HepG2 (cell line): Measurements from ENCODE around the gene CDR2L. TPM values are rescaled to one million over a fixed set of nuclear protein-coding genes. Genes with fewer than 3 reads are reported as not detected.

Experiments
- ATRX ChIP-seq: sonication (generic); formaldehyde crosslinking; IDR thresholded peaks from 2 replicates; pipeline ENCODE4 v1.4.0; 2020; ENCODE audit warnings: missing genetic modification reagents, borderline replicate concordance
- FIP1L1 ChIP-seq: fragments of 200-400 bp; formaldehyde crosslinking; IDR thresholded peaks from 2 replicates; pipeline ENCODE4 v1.6.1; 2018; ENCODE audit warnings: low read depth, mild to moderate bottlenecking, low read length, moderate library complexity, borderline replicate concordance; ENCODE audit not compliant: insufficient read depth
- FOXA1 ChIP-seq, 2 experiments: fragments of 450-650 bp in 1 of 2; sonication (generic) in 1 of 2; formaldehyde crosslinking in 1 of 2; IDR thresholded peaks; 2 replicates each; pipeline versions ENCODE4 v1.4.0 to v1.6.1; 2016 to 2020; ENCODE audit warnings: missing genetic modification reagents in 1 of 2
- GPBP1L1 ChIP-seq: sonication (generic); formaldehyde crosslinking; IDR thresholded peaks from 2 replicates; pipeline ENCODE4 v1.5.0; 2020; ENCODE audit warnings: mild to moderate bottlenecking, missing genetic modification reagents
- HNRNPK ChIP-seq: fragments of 200-400 bp; formaldehyde crosslinking; IDR thresholded peaks from 2 replicates; pipeline ENCODE4 v1.6.1; 2018; ENCODE audit warnings: low read length, low read depth, moderate library complexity, mild to moderate bottlenecking; ENCODE audit not compliant: poor library complexity, severe bottlenecking
- HNRNPUL1 ChIP-seq: fragments of 200-400 bp; formaldehyde crosslinking; IDR thresholded peaks from 2 replicates; pipeline ENCODE4 v1.6.1; 2017; ENCODE audit warnings: low read depth, mild to moderate bottlenecking, low read length, moderate library complexity
- KDM2A ChIP-seq: sonication (generic); formaldehyde crosslinking; IDR thresholded peaks from 2 replicates; pipeline ENCODE4 v1.4.0; 2020; ENCODE audit warnings: low read depth, missing genetic modification reagents, borderline replicate concordance
- KDM4B ChIP-seq: sonication (generic); formaldehyde crosslinking; IDR thresholded peaks from 2 replicates; pipeline ENCODE4 v1.4.0; 2020; ENCODE audit warnings: missing genetic modification reagents
- KLF13 ChIP-seq: sonication (generic); formaldehyde crosslinking; IDR thresholded peaks from 2 replicates; pipeline ENCODE4 v1.4.0; 2020; ENCODE audit warnings: mild to moderate bottlenecking, missing genetic modification reagents
- MEF2D ChIP-seq: sonication (generic); formaldehyde crosslinking; IDR thresholded peaks from 2 replicates; pipeline ENCODE4 v1.5.1; 2020; ENCODE audit warnings: mild to moderate bottlenecking, missing genetic modification reagents
- NFKBIZ ChIP-seq: IDR thresholded peaks from 2 replicates; pipeline ENCODE4 v1.6.1; 2018; ENCODE audit warnings: missing genetic modification reagents, missing compliant biosample characterization
- NR2C2 ChIP-seq: sonication (generic); formaldehyde crosslinking; IDR thresholded peaks from 2 replicates; pipeline ENCODE4 v1.4.0; 2020; ENCODE audit warnings: missing genetic modification reagents, mild to moderate bottlenecking, moderate library complexity, borderline replicate concordance
- ONECUT2 ChIP-seq: sonication (generic); formaldehyde crosslinking; IDR thresholded peaks from 2 replicates; pipeline ENCODE4 v1.4.0; 2020; ENCODE audit warnings: missing genetic modification reagents
- PATZ1 ChIP-seq: sonication (generic); formaldehyde crosslinking; IDR thresholded peaks from 2 replicates; pipeline ENCODE4 v1.4.0; 2020; ENCODE audit warnings: missing genetic modification reagents
- PRPF4 ChIP-seq: fragments of 200-400 bp; formaldehyde crosslinking; IDR thresholded peaks from 2 replicates; pipeline ENCODE4 v1.6.1; 2016; ENCODE audit warnings: low read length, low read depth; ENCODE audit not compliant: poor library complexity, severe bottlenecking
- SIN3B ChIP-seq: fragments of 150-350 bp; IDR thresholded peaks from 2 replicates; pipeline ENCODE4 v1.6.1; 2014; ENCODE audit warnings: low read length
- THRA ChIP-seq: sonication (generic); formaldehyde crosslinking; IDR thresholded peaks from 2 replicates; pipeline ENCODE4 v1.4.0; 2020; ENCODE audit warnings: missing genetic modification reagents, borderline replicate concordance
- ZBTB3 ChIP-seq: sonication (generic); formaldehyde crosslinking; IDR thresholded peaks from 2 replicates; pipeline ENCODE4 v1.4.0; 2020; ENCODE audit warnings: low read depth, mild to moderate bottlenecking, moderate library complexity, missing genetic modification reagents, borderline replicate concordance
- ZFP36L2 ChIP-seq: sonication (generic); formaldehyde crosslinking; IDR thresholded peaks from 2 replicates; pipeline ENCODE4 v1.4.0; 2020; ENCODE audit warnings: missing genetic modification reagents
- ZNF367 ChIP-seq: sonication (generic); formaldehyde crosslinking; IDR thresholded peaks from 2 replicates; pipeline ENCODE4 v1.4.0; 2020; ENCODE audit warnings: missing genetic modification reagents, borderline replicate concordance
- ZNF552 ChIP-seq: sonication (generic); formaldehyde crosslinking; IDR thresholded peaks from 2 replicates; pipeline ENCODE4 v1.9.0; 2022; ENCODE audit warnings: missing genetic modification reagents, mild to moderate bottlenecking, borderline replicate concordance
- ZNF616 ChIP-seq: sonication (generic); formaldehyde crosslinking; IDR thresholded peaks from 2 replicates; pipeline ENCODE4 v1.5.0; 2020; ENCODE audit warnings: low read depth, mild to moderate bottlenecking, missing genetic modification reagents
- polyA plus RNA-seq, 8 experiments: library from polyadenylated mRNA; depleted of rRNA in 3 of 8; stranded (reverse) in 7 of 8; unstranded in 1 of 8; fragments of >200 nt; fragmentation: Illumina TruSeq in 4 of 8; extraction: Trizol in 4 of 8; gene quantifications; 2 replicates each; pipeline versions ENCODE4 v1.2.1 to v1.2.3, GENCODE V29; 2011 to 2016; ENCODE audit warnings: low read depth in 4 of 8, missing spikeins in 1 of 8, mixed read lengths in 1 of 8; ENCODE audit not compliant: insufficient read depth in 1 of 8
- total RNA-seq, 5 experiments: library from RNA; depleted of rRNA; stranded (reverse); fragments of >200 nt; fragmentation: Illumina TruSeq; extraction: Trizol; gene quantifications; 2 replicates each; pipeline ENCODE4 v1.2.3, GENCODE V29; 2016; ENCODE audit warnings: low read depth in 1 of 5
- TF ChIP-seq, protein P1 (sequence below): conservative IDR thresholded peaks from 2 replicates; pipeline ENCODE4 v1.6.1; 2018; ENCODE audit warnings: missing genetic modification reagents

Gene CDR2L
- total and polyA plus RNA-seq, 2 of the 13 experiments (the other 11 are each of a cell fraction or from before 2014, with no cell fraction given), result 1.9 to 2.1 TPM

GRCh38 chr17:74960570-74961342 is 26.7 kb upstream of the CDR2L start (continued):
- TF ChIP-seq FOXA1 (IDR thresholded peaks at IDR 0.05) (no peak), FOXA1 (CRISPR knock-in tag; IDR thresholded peaks at IDR 0.05) (peak; percentile 40; the same call in 1 of the 2 replicates), MEF2D (CRISPR knock-in tag) (no peak; the same call in none of the 2 replicates), ONECUT2 (CRISPR knock-in tag) (peak; percentile 52; the same call in 1 of the 2 replicates), ZNF616 (CRISPR knock-in tag) (0 out of 2 replicates have a peak, but pooled peaks have one; percentile 53), FIP1L1 (no peak), HNRNPK (no peak), SIN3B (no peak), GPBP1L1 (CRISPR knock-in tag) (no peak), PRPF4 (no peak), ZNF552 (CRISPR knock-in tag) (0 out of 2 replicates have a peak, but pooled peaks have one; percentile 81), HNRNPUL1 (no peak), ZNF367 (CRISPR knock-in tag) (no peak), ZBTB3 (CRISPR knock-in tag) (no peak), PATZ1 (CRISPR knock-in tag) (peak; percentile 91), KLF13 (CRISPR knock-in tag) (0 out of 2 replicates have a peak, but pooled peaks have one; percentile 61), NFKBIZ (no peak; the same call in 1 of the 2 replicates), ZFP36L2 (CRISPR knock-in tag) (no peak), KDM4B (0 out of 2 replicates have a peak, but pooled peaks have one; percentile 65), NR2C2 (CRISPR knock-in tag) (no peak), KDM2A (CRISPR knock-in tag) (peak; percentile 85), ATRX (no peak), THRA (CRISPR knock-in tag) (peak; percentile 74)
- TF ChIP-seq, protein P1, sequence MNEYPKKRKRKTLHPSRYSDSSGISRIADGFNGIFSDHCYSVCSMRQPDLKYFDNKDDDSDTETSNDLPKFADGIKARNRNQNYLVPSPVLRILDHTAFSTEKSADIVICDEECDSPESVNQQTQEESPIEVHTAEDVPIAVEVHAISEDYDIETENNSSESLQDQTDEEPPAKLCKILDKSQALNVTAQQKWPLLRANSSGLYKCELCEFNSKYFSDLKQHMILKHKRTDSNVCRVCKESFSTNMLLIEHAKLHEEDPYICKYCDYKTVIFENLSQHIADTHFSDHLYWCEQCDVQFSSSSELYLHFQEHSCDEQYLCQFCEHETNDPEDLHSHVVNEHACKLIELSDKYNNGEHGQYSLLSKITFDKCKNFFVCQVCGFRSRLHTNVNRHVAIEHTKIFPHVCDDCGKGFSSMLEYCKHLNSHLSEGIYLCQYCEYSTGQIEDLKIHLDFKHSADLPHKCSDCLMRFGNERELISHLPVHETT (CRISPR knock-in tag), result no peak
